ENCODE data around the gene TMEM273. TPM values are rescaled to one million over a fixed set of nuclear protein-coding genes. Genes with fewer than 3 reads are reported as not detected.

Gene TMEM273
- total and polyA plus RNA-seq, 2 of the 4 experiments (the other 2 are of a cell fraction), result not detected

DNA sequence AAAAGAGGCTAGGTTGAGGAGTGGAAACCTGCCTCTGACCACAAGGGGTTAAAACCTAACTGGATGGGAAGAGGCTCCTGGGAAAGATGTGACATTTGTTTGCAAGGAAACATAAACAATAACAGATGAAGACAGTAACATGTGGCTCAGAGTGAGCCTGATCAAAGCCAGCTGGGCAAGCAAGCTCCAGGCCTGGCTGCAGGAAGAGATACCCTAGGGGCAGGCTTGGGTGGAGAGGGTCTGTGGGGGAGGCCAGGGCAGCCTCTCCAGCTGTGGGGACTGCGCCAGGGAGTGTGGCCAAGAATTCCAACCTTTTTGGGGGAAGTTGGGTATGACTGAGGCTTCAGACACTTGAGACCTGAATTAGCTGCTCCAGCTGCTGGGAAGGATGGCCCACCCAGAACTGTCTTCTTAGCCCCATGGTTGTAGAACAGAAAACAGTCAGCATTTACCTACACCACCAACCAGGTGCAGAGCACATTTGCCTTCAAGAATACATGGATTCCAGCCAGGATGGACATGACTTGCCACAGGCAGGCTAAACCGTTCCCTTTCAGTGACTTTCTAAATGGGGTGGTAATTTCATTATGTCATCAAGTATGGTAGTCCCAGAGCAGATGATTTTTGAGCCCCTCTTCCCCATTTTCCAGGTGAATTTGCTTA is 44.0 kb downstream of the TMEM273 start:
- Histone ChIP-seq H3K27me3 (ENCODE audit: control insufficient read depth, insufficient read depth, low read length) (no peaks in the 10 kb centered on the region), H2BK5ac (ENCODE audit: low read depth, low read length, poor library complexity, severe bottlenecking) (peak overlapping the region; percentile 44), H3K4me1 (ENCODE audit: control insufficient read depth, insufficient read depth, low read length) (peaks cover 44% of the 10 kb centered on the region), H3K18ac (ENCODE audit: low read depth, low read length) (peak overlapping the region; percentile 86), H2BK15ac (ENCODE audit: low read depth, low read length) (peak overlapping the region; percentile 77; the same call in 2 of the 3 replicates), H3K56ac (ENCODE audit: extremely low read depth, insufficient read depth, low read length) (no peak overlapping the region), H3K36me3 (ENCODE audit: control insufficient read depth, insufficient read depth, low read length) (no peaks in the 10 kb centered on the region), H3K23ac (ENCODE audit: low read depth, low read length) (peak overlapping the region; percentile 69), H3K4ac (ENCODE audit: low read depth, low read length) (peak overlapping the region; percentile 95), H3K4me2 (ENCODE audit: low read depth, low read length) (peak overlapping the region; percentile 22; the same call in 1 of the 2 replicates), H3K9me3 (ENCODE audit: control insufficient read depth, insufficient read depth, low read length) (no peaks in the 10 kb centered on the region; the same call in 1 of the 2 replicates), H3K14ac (replicated peaks; ENCODE audit: low read depth, low read length) (peak overlapping the region; percentile 84), H2BK20ac (ENCODE audit: low read depth, low read length) (peak overlapping the region; percentile 92), H4K5ac (ENCODE audit: low read depth, low read length) (peak overlapping the region; percentile 67), H3K9me1 (ENCODE audit: insufficient read depth, low read length) (peaks cover 29% of the 10 kb centered on the region), H3K4me3 (ENCODE audit: insufficient read depth, low read depth, low read length) (no peak overlapping the region), H2AK5ac (ENCODE audit: low read depth, low read length) (peak overlapping the region; percentile 98), H2BK120ac (ENCODE audit: low read depth, low read length) (peak overlapping the region; percentile 91), H4K20me1 (ENCODE audit: insufficient read depth, low read length) (peaks cover 6% of the 10 kb centered on the region; the same call in 1 of the 2 replicates), H3K9ac (ENCODE audit: low read depth, low read length) (no peak overlapping the region), H2AFZ (replicated peaks; ENCODE audit: low read length, poor library complexity) (no peak overlapping the region), H4K8ac (ENCODE audit: low read depth in 2 of 2, low read length in 2 of 2) (peak overlapping the region; percentile 28 to 94), H2AK9ac (replicated peaks; ENCODE audit: low read depth, low read length, poor library complexity) (peak overlapping the region; percentile 48), H4K91ac (ENCODE audit: insufficient read depth, low read depth, low read length) (peak overlapping the region; percentile 89), H3K27ac (ENCODE audit: insufficient read depth, low read length) (peak overlapping the region; percentile 77), H3K79me1 (ENCODE audit: low read depth in 1 of 2, low read length in 2 of 2) (no peaks in the 10 kb centered on the region)
- no peak for TF ChIP-seq POLR2A (IDR thresholded peaks at IDR 0.05; ENCODE audit: low read depth, low read length)
- no peak for TF ChIP-seq RFX5 (IDR thresholded peaks at IDR 0.05; ENCODE audit: low read depth, low read length)
- no peak for TF ChIP-seq CEBPB (IDR thresholded peaks at IDR 0.05; ENCODE audit: low read depth, low read length)
- TF ChIP-seq NFE2L2 (IDR thresholded peaks at IDR 0.05; ENCODE audit: low read depth, low read length), result no peak
- TF ChIP-seq CHD1 (IDR thresholded peaks at IDR 0.05; ENCODE audit: low read depth, low read length), result no peak
- TF ChIP-seq MAZ (IDR thresholded peaks at IDR 0.05; ENCODE audit: borderline replicate concordance, low read depth, low read length), result no peak
- peak; percentile 81 for DNase-seq
- POLR2A ChIA-PET (ENCODE audit: unreplicated experiment), result no interaction called here
- CTCF ChIA-PET, result interaction anchor here (0.6 kb wide), 1 partner anchor 488 kb away, joined by 3 read pairs; no protein-coding TSS in a partner anchor
- in situ Hi-C loops (cut with MboI; ENCODE audit: low sequenced_read_pairs) (no loop called here), dilution Hi-C loops (cut with HindIII; ENCODE audit: low sequenced_read_pairs, unreplicated experiment) (no loop called here), intact Hi-C loops (cut with micrococcal nuclease) (no loop called here)
- no CpG with 5 or more reads among the region's 2 CpGs for WGBS, 2 experiments (ENCODE audit: extremely low coverage in 2 of 2, insufficient read length in 1 of 2)
- ATAC-seq (ENCODE audit: low read depth), result peak; percentile 61
- no TSS peak for BruUV-seq (replicated peaks)
